HEK293 (cell line): ENCODE measurements around the gene TMEM256.

Experiments used
- CTCF ChIP-seq: fragments of 450-650 bp; formaldehyde crosslinking; IDR thresholded peaks from 2 replicates; pipeline ENCODE4 v1.5.1; 2016; ENCODE audit warnings: missing biosample characterization, missing genetic modification characterization
- ZBTB17 ChIP-seq: fragments of 450-650 bp; formaldehyde crosslinking; IDR thresholded peaks from 2 replicates; pipeline ENCODE4 v1.5.1; 2016; ENCODE audit warnings: missing biosample characterization, missing genetic modification characterization
- ZNF513 ChIP-seq: fragments of 450-650 bp; IDR thresholded peaks from 2 replicates; pipeline ENCODE4 v1.5.1; 2018; ENCODE audit warnings: missing biosample characterization, missing genetic modification characterization
- ZSCAN30 ChIP-seq: fragments of 450-650 bp; IDR thresholded peaks from 2 replicates; pipeline ENCODE4 v1.5.1; 2018; ENCODE audit warnings: missing biosample characterization, mild to moderate bottlenecking, missing genetic modification characterization, moderate library complexity

GRCh38 chr17:7403977-7404736 lies at the start of gene TMEM256:
- no peak for TF ChIP-seq ZSCAN30 (tag by site-specific recombination)
- no peak for TF ChIP-seq ZBTB17
- no peak for TF ChIP-seq ZNF513 (tag by site-specific recombination)
- TF ChIP-seq CTCF (tag by site-specific recombination), result no peak
